GM12873 (cell line): ENCODE measurements around the gene UAP1.

Experiments
- TF ChIP-seq, protein P1 (sequence below): IDR thresholded peaks from 2 replicates; pipeline ENCODE4 v1.5.1; 2012; ENCODE audit warnings: low read depth, mild to moderate bottlenecking, moderate library complexity, low read length, control low read depth; ENCODE audit not compliant: insufficient read depth; ENCODE audit errors: missing control alignments

UAP1 gene

DNA sequence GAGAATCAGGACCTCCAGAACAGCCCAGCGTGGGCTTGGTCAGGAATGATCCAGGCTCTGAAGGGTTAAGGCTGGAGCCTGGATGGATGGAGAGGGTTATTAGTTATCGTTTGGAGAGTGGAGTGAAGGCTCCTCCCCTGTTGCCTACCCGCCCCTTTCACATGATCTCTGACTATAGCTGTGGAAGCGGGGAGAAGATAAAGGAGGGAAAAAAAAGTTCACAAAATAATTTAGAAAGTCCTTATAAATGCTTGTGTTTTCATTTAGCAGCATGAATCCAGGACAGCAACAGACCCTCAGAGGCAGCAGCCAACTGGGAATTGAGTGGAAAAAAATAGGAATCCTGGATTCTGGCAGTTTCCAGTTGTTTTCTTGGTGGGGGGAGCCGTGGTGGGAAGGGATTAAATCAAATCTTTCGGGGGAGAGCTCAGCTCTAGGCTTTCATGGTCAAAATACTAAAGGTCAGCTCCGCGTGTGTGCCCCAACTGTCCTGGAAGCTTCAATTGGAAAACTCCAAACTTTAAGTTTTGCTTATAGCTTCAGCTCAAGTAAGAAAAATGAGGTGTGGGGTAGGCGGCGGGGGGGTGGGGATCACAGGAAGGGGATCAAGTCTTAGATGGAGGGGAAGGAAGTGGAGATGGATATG lies 70.1 kb downstream of the UAP1 start:
- TF ChIP-seq, protein P1, sequence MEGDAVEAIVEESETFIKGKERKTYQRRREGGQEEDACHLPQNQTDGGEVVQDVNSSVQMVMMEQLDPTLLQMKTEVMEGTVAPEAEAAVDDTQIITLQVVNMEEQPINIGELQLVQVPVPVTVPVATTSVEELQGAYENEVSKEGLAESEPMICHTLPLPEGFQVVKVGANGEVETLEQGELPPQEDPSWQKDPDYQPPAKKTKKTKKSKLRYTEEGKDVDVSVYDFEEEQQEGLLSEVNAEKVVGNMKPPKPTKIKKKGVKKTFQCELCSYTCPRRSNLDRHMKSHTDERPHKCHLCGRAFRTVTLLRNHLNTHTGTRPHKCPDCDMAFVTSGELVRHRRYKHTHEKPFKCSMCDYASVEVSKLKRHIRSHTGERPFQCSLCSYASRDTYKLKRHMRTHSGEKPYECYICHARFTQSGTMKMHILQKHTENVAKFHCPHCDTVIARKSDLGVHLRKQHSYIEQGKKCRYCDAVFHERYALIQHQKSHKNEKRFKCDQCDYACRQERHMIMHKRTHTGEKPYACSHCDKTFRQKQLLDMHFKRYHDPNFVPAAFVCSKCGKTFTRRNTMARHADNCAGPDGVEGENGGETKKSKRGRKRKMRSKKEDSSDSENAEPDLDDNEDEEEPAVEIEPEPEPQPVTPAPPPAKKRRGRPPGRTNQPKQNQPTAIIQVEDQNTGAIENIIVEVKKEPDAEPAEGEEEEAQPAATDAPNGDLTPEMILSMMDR, result no peak

DNA sequence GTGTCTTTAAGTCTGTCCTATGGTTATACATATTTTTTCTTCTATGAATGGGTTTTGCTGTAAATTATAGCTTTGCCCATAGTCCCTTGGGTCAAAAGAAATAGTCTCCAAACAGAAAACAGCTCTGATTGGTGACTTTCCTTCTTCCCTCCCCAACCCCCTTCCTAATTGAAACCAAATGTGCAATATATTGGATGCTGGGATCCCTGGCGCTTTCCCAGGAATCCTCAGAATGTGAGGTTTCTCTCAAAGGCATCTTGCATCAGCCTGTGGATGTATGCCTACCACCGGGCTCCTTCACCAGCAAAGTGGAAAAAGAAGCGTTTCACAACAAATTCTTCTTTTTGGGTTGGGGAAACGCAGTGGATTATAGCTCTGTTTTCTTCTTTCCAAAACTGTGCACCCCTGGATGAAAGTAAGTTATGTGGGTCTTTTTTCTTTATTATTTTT lies 70.7 kb downstream of the UAP1 start, which contains the start of gene DDR2:
Gene DDR2 (plus strand): TSS at position 248 of the 450 bp plus-strand sequence. CDS start 86,600 bp downstream, outside the sequence.
- TF ChIP-seq, protein P1, result no peak

DNA sequence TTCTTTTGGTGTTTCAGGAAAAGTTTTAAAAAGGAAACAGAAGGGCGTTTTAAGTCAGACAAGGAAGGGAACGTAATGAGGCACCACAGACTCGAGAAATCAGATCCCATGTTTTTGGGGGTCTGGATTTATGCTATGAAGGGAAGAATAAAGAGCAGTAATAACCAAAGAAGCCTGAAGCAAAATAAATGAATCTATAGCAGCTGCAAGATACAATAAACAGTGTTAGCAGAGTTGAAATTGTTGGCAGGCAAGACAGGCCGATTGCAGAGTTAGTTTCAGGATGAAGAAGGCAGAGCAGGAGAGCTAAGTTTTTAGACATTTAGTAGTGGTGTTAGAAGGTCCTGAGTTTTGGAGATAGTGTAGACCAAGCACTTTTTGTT lies 71.2 kb downstream of the UAP1 start:
- TF ChIP-seq, protein P1, result no peak

DNA sequence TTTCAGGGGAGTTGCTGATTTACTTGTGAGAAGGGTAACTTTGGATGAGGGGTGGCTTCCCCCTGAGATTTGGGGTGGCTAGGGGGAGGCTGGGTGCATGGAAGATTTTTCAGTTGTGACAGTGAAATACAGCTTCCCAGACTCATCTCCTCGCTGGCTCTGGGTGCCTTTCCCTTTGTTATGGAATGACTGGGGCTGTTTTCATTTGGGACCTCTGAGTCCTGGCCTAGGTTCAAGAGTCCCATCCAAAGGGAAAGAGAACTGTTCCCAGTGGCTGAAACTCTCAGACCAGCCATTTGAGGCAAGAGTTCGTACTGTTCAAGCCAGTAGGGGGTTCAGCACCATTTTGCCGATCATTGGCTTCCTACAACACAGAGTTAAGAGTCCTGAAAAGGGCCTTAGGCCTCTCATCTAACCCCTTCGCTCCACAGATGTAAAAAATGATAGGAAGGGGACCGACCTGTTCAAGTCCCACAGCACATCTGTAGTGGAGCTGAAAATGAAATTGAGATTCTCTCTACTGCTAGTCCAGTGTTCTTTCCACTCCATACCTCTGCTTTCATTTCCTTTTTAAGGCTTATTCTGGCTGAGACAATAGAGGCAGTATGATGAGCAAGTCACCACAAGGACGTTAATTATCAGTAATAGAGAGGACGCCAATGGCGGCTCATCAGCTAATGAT lies 71.7 kb downstream of the UAP1 start:
- TF ChIP-seq, protein P1, result no peak

DNA sequence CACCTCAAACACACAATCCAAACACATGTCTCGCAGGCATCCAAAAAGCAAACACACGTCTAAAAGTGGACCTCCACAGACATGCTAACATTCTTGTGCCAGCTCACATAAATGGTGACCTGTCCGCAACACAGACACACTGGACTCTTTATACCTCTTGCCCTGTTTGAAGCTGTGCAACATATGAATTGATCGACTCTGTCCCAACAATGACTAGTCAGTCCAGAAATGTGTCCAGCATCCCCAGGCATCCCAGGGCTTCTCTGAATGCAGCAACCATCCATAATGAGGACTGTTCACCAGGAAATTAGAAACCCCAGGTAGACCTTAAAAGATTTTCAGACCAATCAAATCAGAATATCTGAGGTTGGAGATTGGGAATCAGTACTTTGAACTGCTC lies 73.9 kb downstream of the UAP1 start:
- TF ChIP-seq, protein P1, result no peak

DNA sequence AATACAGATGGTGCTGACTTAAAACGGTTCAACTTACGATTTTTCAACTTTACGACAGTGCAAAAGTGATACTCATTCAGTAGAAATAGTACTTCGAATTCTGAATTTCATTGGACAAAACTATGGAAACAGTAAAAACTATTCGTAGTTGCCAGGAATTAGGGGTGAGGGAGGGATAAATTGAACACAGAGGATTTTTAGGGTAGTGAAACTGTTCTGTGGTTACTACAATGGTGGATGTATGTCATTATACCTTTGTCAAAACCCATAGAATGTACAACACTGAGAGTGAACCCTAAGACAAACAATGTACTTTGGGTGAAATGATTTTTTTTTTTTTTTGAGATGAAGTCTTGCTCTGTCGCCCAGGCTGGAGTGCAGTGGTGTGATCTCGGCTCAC lies 78.2 kb downstream of the UAP1 start:
- TF ChIP-seq, protein P1, result no peak

DNA sequence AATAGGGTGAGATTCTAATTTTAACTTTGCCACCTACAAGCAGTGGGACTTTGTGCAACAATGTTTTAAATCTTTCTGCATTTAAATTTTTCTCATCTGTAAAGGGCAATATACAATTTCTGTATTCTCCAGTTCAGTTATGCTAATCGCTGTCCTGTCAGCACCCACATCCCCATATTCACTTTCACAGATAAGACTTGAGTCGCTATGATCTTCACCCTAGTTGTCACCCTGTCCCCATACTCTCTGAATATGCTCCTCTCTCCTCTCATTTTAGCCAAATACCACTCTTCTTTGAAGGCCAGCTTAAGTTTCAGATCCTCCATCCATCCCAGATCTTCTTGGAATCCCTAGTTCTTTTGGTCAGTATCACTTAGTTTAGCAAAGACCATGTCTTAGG lies 79.6 kb downstream of the UAP1 start:
- TF ChIP-seq, protein P1, result no peak
